WTC11 (cell line): ENCODE measurements around the gene CDCA7L. TPM values are rescaled to one million over a fixed set of nuclear protein-coding genes. Genes with fewer than 3 reads are reported as not detected.

Experiments
- ATAC-seq: fragments of 200-7000 bp; cut with Tn5 transposase; 2 replicates; pipeline ENCODE4 v1.10.0; 2021; ENCODE audit warnings: mild to moderate bottlenecking, moderate library complexity
- CTCF ChIA-PET: fragments of 300-600 bp; sonication (Branson Sonifier 250); formaldehyde crosslinking; loops from one replicate; lab custom pipeline; 2021; ENCODE audit warnings: antibody characterized with exemption; lab: Charles Lee
- POLR2A ChIA-PET: fragments of 350-600 bp; sonication (Branson Sonifier 250); formaldehyde crosslinking; loops from one replicate; lab custom pipeline; 2021; ENCODE audit warnings: antibody characterized with exemption; lab: Charles Lee
- DNase-seq: peaks from one replicate; pipeline ENCODE4 v3.0.0; 2021; ENCODE audit warnings: low spot score
- H3K27ac Mint-ChIP-seq: 2 replicates; pipeline ENCODE4 v1.8.0; 2021; ENCODE audit warnings: mixed read lengths
- H3K27me3 Mint-ChIP-seq: 2 replicates; pipeline ENCODE4 v1.8.0; 2021; ENCODE audit warnings: low read depth, mild to moderate bottlenecking, moderate library complexity, mixed read lengths
- H3K36me3 Mint-ChIP-seq: 2 replicates; pipeline ENCODE4 v1.8.0; 2021; ENCODE audit warnings: mixed read lengths
- H3K4me1 Mint-ChIP-seq: 2 replicates; pipeline ENCODE4 v1.8.0; 2022; ENCODE audit warnings: mixed read lengths
- H3K4me3 Mint-ChIP-seq: 2 replicates; pipeline ENCODE4 v1.8.0; 2021; ENCODE audit warnings: mild to moderate bottlenecking, moderate library complexity, mixed read lengths
- H3K9me3 Mint-ChIP-seq: 2 replicates; pipeline ENCODE4 v1.8.0; 2021; ENCODE audit warnings: mixed read lengths
- AR ChIP-seq: fragments of 250-450 bp; sonication (Bioruptor Pico); IDR thresholded peaks from 2 replicates; pipeline ENCODE4 v1.9.0; 2021; ENCODE audit warnings: mild to moderate bottlenecking
- ATF1 ChIP-seq: sonication (generic); formaldehyde crosslinking; IDR thresholded peaks from 2 replicates; pipeline ENCODE4 v1.8.1; 2023; ENCODE audit warnings: mild to moderate bottlenecking, moderate library complexity, missing genetic modification reagents
- CREB1 ChIP-seq: sonication (generic); formaldehyde crosslinking; IDR thresholded peaks from 2 replicates; pipeline ENCODE4 v1.8.0; 2023; ENCODE audit warnings: mild to moderate bottlenecking, missing genetic modification reagents
- CREM ChIP-seq: sonication (generic); formaldehyde crosslinking; IDR thresholded peaks from 2 replicates; pipeline ENCODE4 v1.8.1; 2022; ENCODE audit warnings: mild to moderate bottlenecking, missing genetic modification reagents, moderate library complexity
- E2F4 ChIP-seq: sonication (generic); formaldehyde crosslinking; IDR thresholded peaks from 2 replicates; pipeline ENCODE4 v1.8.1; 2022; ENCODE audit warnings: low read depth, mild to moderate bottlenecking, moderate library complexity, missing genetic modification reagents, borderline replicate concordance
- ETV6 ChIP-seq: sonication (generic); formaldehyde crosslinking; IDR thresholded peaks from 2 replicates; pipeline ENCODE4 v1.8.1; 2022; ENCODE audit warnings: mild to moderate bottlenecking, missing genetic modification reagents
- FOXJ3 ChIP-seq: sonication (generic); formaldehyde crosslinking; IDR thresholded peaks from 2 replicates; pipeline ENCODE4 v1.9.0; 2021; ENCODE audit warnings: missing genetic modification reagents, mild to moderate bottlenecking, borderline replicate concordance
- FOXP1 ChIP-seq: sonication (generic); formaldehyde crosslinking; IDR thresholded peaks from 2 replicates; pipeline ENCODE4 v1.8.0; 2022; ENCODE audit warnings: missing genetic modification reagents, mild to moderate bottlenecking, moderate library complexity, borderline replicate concordance
- KAT7 ChIP-seq: sonication (generic); formaldehyde crosslinking; IDR thresholded peaks from 2 replicates; pipeline ENCODE4 v1.8.1; 2023; ENCODE audit warnings: missing genetic modification reagents, mild to moderate bottlenecking, borderline replicate concordance
- NFE2L1 ChIP-seq: sonication (generic); formaldehyde crosslinking; IDR thresholded peaks from 2 replicates; pipeline ENCODE4 v1.8.1; 2023; ENCODE audit warnings: missing genetic modification reagents
- NFYB ChIP-seq: sonication (generic); formaldehyde crosslinking; conservative IDR thresholded peaks from 2 replicates; pipeline ENCODE4 v1.8.0; 2022; ENCODE audit warnings: low read depth, missing genetic modification reagents
- NR2C2 ChIP-seq: sonication (generic); formaldehyde crosslinking; IDR thresholded peaks from 2 replicates; pipeline ENCODE4 v1.8.0; 2022; ENCODE audit warnings: mild to moderate bottlenecking, missing genetic modification reagents
- PRDM15 ChIP-seq: sonication (generic); formaldehyde crosslinking; IDR thresholded peaks from 2 replicates; pipeline ENCODE4 v1.8.0; 2022; ENCODE audit warnings: missing genetic modification reagents
- TP53 ChIP-seq: sonication (generic); formaldehyde crosslinking; IDR thresholded peaks from 2 replicates; pipeline ENCODE4 v1.8.1; 2023; ENCODE audit warnings: mild to moderate bottlenecking, missing genetic modification reagents
- ZNF281 ChIP-seq: sonication (generic); formaldehyde crosslinking; IDR thresholded peaks from 2 replicates; pipeline ENCODE4 v1.8.0; 2023; ENCODE audit warnings: mild to moderate bottlenecking, missing genetic modification reagents
- ZNF416 ChIP-seq: fragments of 250-450 bp; sonication (Bioruptor Pico); IDR thresholded peaks from 2 replicates; pipeline ENCODE4 v1.9.0; 2021; ENCODE audit warnings: mild to moderate bottlenecking, inconsistent platforms
- total RNA-seq: library from RNA; stranded (reverse); gene quantifications from 3 replicates; pipeline ENCODE4 v1.2.3, GENCODE V29; 2021

Gene CDCA7L
- total RNA-seq, 1 experiment from 2014 or later: 161 TPM

- TF ChIP-seq AR (CRISPR knock-in tag): no peak
- no peak for TF ChIP-seq NFE2L1
Measured at GRCh38 chr7:21908746-21909145, 37.0 kb downstream of the CDCA7L start (continued).

- DNase-seq: no peak
- ATAC-seq: no peak
- H3K27ac Mint-ChIP-seq: peak overlapping the region; percentile 17; the same call in 1 of the 2 replicates
- H3K36me3 Mint-ChIP-seq: peaks cover 95% of the 10 kb centered on the region
- no peaks in the 10 kb centered on the region for H3K9me3 Mint-ChIP-seq
- CTCF ChIA-PET: no interaction called here
- H3K4me3 Mint-ChIP-seq: no peak overlapping the region
- no peaks in the 10 kb centered on the region for H3K27me3 Mint-ChIP-seq
- no peak for TF ChIP-seq NR2C2 (CRISPR knock-in tag)
- no peak for TF ChIP-seq NFYB (CRISPR knock-in tag)
- TF ChIP-seq ATF1 (CRISPR knock-in tag): no peak
- TF ChIP-seq CREB1 (CRISPR knock-in tag): no peak
- no peak for TF ChIP-seq PRDM15 (CRISPR knock-in tag)
- no peak for TF ChIP-seq TP53
- TF ChIP-seq FOXP1 (CRISPR knock-in tag): no peak
- no peak for TF ChIP-seq FOXJ3 (CRISPR knock-in tag)
- no peak for TF ChIP-seq NFE2L1
- no peak for TF ChIP-seq KAT7 (CRISPR knock-in tag)
- TF ChIP-seq ZNF281 (CRISPR knock-in tag): no peak
- no peak for TF ChIP-seq E2F4
- no peak for TF ChIP-seq ETV6 (CRISPR knock-in tag)
- no peak for TF ChIP-seq ZNF416 (CRISPR knock-in tag)
- no peak for TF ChIP-seq CREM
- POLR2A ChIA-PET: no interaction called here
- 0 out of 2 replicates have a peak, but pooled peaks cover 5% of the 10 kb centered on the region for H3K4me1 Mint-ChIP-seq
Measured at GRCh38 chr7:21903020-21903786, 42.5 kb downstream of the CDCA7L start.
